ENCODE data around the gene MOCS3.

MOCS3 gene

GRCh38 chr20:50982363-50982762, 23.7 kb downstream of the MOCS3 start:
- DNase-seq (ENCODE audit: low spot score) = no peak

- DNase-seq (ENCODE audit: low spot score) = no peak
These were observed 24.7 kb downstream of the MOCS3 start for GRCh38 chr20:50983321-50983720.

GRCh38 chr20:50987493-50988210, 29.0 kb downstream of the MOCS3 start:
- peak; percentile 88 for DNase-seq (ENCODE audit: low spot score)

GRCh38 chr20:50991076-50991475, 32.5 kb downstream of the MOCS3 start:
- DNase-seq (ENCODE audit: low spot score) = no peak

GRCh38 chr20:50992336-50992732, 33.7 kb downstream of the MOCS3 start:
- no peak for DNase-seq (ENCODE audit: low spot score)

GRCh38 chr20:50992733-50993457, 34.3 kb downstream of the MOCS3 start:
- DNase-seq (ENCODE audit: low spot score) = peak; percentile 99

- no peak for DNase-seq (ENCODE audit: low spot score)
These were observed 35.3 kb downstream of the MOCS3 start for GRCh38 chr20:50993876-50994275.

- DNase-seq (ENCODE audit: low spot score) = no peak
These were observed 36.9 kb downstream of the MOCS3 start for GRCh38 chr20:50995506-50995905.

GRCh38 chr20:50996901-50997865, 38.6 kb downstream of the MOCS3 start:
- DNase-seq (ENCODE audit: low spot score) = no peak

- no peak for DNase-seq (ENCODE audit: low spot score)
These were observed 40.7 kb downstream of the MOCS3 start for GRCh38 chr20:50999355-50999754.

GRCh38 chr20:51001430-51002265, 43.0 kb downstream of the MOCS3 start:
- no peak for DNase-seq (ENCODE audit: low spot score)

- no peak for DNase-seq (ENCODE audit: low spot score)
These were observed 44.0 kb downstream of the MOCS3 start for GRCh38 chr20:51002633-51003032.

GRCh38 chr20:51003753-51004152, 45.1 kb downstream of the MOCS3 start:
- DNase-seq (ENCODE audit: low spot score) = no peak

GRCh38 chr20:51004305-51004727, 45.7 kb downstream of the MOCS3 start:
- DNase-seq (ENCODE audit: low spot score) = no peak

GRCh38 chr20:51004781-51005180, 46.2 kb downstream of the MOCS3 start:
- DNase-seq (ENCODE audit: low spot score) = no peak

GRCh38 chr20:51005214-51005613, 46.6 kb downstream of the MOCS3 start:
- no peak for DNase-seq (ENCODE audit: low spot score)

GRCh38 chr20:51008718-51009117, 50.1 kb downstream of the MOCS3 start:
- DNase-seq (ENCODE audit: low spot score) = no peak

- no peak for DNase-seq (ENCODE audit: low spot score)
These were observed 50.9 kb downstream of the MOCS3 start for GRCh38 chr20:51009303-51010042.

GRCh38 chr20:51010043-51010365, 51.4 kb downstream of the MOCS3 start:
- DNase-seq (ENCODE audit: low spot score) = no peak

GRCh38 chr20:51010932-51011331, 52.3 kb downstream of the MOCS3 start:
- DNase-seq (ENCODE audit: low spot score) = no peak

- no peak for DNase-seq (ENCODE audit: low spot score)
These were observed 52.9 kb downstream of the MOCS3 start for GRCh38 chr20:51011479-51011878.
